ENCODE measurements around the gene GIPC3.
A peak's percentile ranks its signal among the peaks of the same experiment; 100 is the strongest.

The GIPC3 gene

DNA sequence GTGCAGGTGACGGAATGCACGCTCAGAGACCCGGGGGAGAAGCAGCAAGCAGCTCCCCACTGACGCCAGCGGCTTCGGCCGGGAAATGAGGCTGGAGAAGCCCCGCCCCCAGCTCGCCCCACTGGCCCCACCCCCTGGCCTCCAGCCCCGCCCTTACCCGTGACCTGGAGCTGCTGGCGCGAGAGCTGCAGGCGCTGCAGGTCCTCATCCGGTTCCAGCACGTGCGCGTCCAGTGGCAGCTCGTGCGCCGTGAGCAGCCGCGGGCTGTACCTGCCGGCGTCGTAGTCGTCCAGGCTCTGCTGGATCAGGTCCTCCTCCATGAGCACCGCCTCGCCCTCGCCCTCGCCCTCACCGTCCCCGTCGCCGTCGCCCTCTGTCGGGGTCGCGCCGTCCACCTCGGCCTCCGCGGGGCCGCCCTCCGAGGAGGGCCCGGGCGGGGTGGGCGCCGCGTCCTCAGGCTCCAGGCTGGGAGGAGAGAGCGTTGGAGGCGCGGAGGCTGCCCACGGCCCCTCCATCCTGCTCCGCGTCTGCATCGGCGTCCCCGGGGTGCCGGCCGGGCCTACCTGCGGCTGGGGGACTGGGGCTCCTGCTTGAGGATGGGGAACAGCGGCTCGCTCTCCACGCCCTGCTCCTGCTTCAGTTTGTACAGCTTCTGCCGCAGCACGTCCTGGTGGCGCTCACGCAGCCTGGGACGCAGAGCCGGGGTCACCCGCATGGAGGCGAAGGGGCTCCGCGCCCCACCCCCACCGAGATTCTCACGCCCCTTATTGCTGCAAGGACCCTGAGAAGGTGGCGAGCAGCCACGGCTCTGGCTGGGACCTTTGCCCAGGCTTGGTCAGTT is 27.8 kb downstream of the GIPC3 start:
- Histone ChIP-seq H3K27ac (ENCODE audit: poor library complexity, severe bottlenecking) (no peak overlapping the region), H3K27me3 (ENCODE audit: insufficient read depth, poor library complexity, severe bottlenecking) (no peaks in the 10 kb centered on the region), H3K4me3 (ENCODE audit: severe bottlenecking) (no peak overlapping the region), H3K9me3 (ENCODE audit: severe bottlenecking) (no peaks in the 10 kb centered on the region), H3K4me1 (ENCODE audit: insufficient read depth, poor library complexity, severe bottlenecking) (no peaks in the 10 kb centered on the region), H3K36me3 (ENCODE audit: low read depth) (peaks cover 8% of the 10 kb centered on the region)
- DNase-seq (ENCODE audit: low spot score) (peak; percentile 52), ATAC-seq (ENCODE audit: low read depth) (no peak)
- TF ChIP-seq, protein P1, sequence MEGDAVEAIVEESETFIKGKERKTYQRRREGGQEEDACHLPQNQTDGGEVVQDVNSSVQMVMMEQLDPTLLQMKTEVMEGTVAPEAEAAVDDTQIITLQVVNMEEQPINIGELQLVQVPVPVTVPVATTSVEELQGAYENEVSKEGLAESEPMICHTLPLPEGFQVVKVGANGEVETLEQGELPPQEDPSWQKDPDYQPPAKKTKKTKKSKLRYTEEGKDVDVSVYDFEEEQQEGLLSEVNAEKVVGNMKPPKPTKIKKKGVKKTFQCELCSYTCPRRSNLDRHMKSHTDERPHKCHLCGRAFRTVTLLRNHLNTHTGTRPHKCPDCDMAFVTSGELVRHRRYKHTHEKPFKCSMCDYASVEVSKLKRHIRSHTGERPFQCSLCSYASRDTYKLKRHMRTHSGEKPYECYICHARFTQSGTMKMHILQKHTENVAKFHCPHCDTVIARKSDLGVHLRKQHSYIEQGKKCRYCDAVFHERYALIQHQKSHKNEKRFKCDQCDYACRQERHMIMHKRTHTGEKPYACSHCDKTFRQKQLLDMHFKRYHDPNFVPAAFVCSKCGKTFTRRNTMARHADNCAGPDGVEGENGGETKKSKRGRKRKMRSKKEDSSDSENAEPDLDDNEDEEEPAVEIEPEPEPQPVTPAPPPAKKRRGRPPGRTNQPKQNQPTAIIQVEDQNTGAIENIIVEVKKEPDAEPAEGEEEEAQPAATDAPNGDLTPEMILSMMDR (IDR thresholded peaks at IDR 0.05; ENCODE audit: poor library complexity, severe bottlenecking) = no peak

DNA sequence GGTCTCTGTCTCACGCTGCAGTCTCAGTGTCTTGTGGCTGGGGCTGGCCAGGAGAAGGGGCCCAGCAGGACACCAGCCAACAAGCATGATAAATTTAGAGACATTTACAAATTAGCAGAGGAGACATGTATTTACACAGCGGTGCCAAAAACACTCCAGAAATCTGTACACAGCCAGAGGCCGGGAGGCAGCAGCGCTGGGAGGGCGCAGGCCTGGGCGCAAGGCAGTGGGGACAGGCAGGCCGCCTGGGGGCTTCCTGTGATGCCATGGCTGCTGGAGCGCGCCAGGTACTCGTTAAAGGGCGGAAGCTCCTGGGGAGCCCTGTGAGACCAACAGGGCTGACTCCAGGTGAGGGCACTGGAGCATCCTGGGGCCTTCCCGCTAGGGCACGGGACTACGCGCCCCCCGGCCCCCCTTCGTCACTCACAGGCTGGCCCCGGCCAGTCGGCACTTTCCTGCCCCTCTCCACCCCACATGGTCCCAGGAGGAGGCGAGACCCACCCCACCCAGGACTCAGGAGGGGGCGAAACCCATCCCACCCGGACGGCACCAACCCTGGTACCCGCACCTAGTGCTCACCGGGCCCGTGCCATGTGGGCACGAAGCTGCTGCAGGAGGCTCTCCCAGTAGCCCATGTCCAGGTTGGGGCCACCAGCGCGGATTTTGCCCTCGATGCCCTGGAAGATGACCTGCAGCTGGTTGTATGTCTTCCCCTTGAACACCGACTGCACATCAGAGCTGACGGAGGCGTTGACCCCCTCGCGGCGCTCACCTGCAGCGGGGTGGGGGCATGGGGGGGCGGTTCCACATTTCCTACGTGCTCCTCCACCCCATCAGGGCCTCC is 28.8 kb downstream of the GIPC3 start:
- H3K4me3 ChIP-seq (ENCODE audit: severe bottlenecking) = no peak overlapping the region
- H3K9me3 ChIP-seq (ENCODE audit: severe bottlenecking) = no peaks in the 10 kb centered on the region
- H3K27me3 ChIP-seq (ENCODE audit: insufficient read depth, poor library complexity, severe bottlenecking) = no peaks in the 10 kb centered on the region
- no peak overlapping the region for H3K27ac ChIP-seq (ENCODE audit: poor library complexity, severe bottlenecking)
- peaks cover 8% of the 10 kb centered on the region for H3K36me3 ChIP-seq (ENCODE audit: low read depth)
- DNase-seq (ENCODE audit: low spot score) = peak; percentile 56
- TF ChIP-seq, protein P1 (IDR thresholded peaks at IDR 0.05; ENCODE audit: poor library complexity, severe bottlenecking) = no peak
- no peaks in the 10 kb centered on the region for H3K4me1 ChIP-seq (ENCODE audit: insufficient read depth, poor library complexity, severe bottlenecking)
- no peak for ATAC-seq (ENCODE audit: low read depth)

DNA sequence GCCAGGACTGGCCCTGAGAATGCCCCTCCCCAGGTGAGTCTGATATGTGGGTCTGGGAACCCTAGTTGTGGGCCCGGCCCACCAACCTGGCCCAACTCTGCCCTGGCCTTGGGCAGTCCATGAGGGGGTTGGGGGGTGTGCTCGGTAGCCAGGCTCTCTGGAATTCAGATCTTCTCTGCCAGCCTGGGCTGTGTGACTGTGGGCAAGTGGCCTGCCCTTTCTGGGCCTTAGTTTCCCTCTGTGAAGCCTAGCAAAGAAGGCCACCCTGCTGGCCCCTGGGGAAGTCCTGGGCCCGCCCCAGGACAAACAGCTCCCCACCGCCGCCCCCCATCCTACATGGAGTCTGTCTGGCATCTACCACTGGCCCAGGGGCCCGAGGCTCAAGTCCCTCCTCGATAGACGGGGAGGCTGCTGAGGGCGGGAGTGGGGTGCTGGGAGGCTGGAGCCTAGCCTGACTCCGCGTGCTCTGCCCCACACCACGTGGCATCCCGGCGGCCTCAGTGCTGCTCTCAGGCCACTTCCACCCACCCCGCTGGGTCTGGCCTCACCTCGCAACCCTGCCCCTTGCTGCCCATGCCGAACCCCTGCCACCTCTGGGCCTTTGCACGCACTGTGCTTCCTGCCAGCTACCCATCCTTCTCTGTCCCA is 29.7 kb downstream of the GIPC3 start:
- ATAC-seq (ENCODE audit: low read depth) (no peak), DNase-seq (ENCODE audit: low spot score) (peak; percentile 56)
- TF ChIP-seq, protein P1 (IDR thresholded peaks at IDR 0.05; ENCODE audit: poor library complexity, severe bottlenecking) = no peak
- Histone ChIP-seq H3K36me3 (ENCODE audit: low read depth) (peaks cover 8% of the 10 kb centered on the region), H3K4me1 (ENCODE audit: insufficient read depth, poor library complexity, severe bottlenecking) (no peaks in the 10 kb centered on the region), H3K27me3 (ENCODE audit: insufficient read depth, poor library complexity, severe bottlenecking) (no peaks in the 10 kb centered on the region), H3K9me3 (ENCODE audit: severe bottlenecking) (no peaks in the 10 kb centered on the region), H3K4me3 (ENCODE audit: severe bottlenecking) (no peak overlapping the region), H3K27ac (ENCODE audit: poor library complexity, severe bottlenecking) (no peak overlapping the region)

DNA sequence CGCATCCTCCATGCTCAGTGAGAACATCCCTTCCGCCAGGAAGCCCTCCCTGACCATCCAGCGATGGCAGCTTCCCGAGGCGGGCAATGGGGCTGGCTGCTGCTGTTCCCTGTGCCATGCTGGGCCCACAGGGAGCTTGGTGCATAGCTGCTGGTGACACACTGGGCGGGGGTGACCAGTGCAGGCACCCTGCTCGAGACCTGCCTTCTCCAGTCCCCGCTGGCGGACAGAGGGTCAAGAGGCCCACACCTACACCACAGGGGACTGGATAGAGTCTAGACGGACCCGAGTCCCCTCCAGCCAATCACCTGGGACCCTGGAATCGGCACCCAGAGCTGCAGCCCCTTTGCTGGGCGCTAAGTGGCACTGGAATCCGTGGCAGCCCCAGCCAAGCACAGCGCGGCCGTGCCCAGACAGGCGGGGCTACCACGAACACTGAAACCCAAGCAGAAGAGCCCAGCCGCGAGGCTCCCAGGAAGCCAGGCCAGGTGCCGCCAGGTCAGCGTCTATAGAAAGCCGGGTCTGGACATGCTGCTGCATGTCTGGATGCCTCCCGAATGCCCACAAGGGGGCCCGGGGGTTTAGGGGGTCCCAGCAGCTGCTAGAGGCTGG is 30.4 kb downstream of the GIPC3 start:
- Histone ChIP-seq H3K4me1 (ENCODE audit: insufficient read depth, poor library complexity, severe bottlenecking) (no peaks in the 10 kb centered on the region), H3K9me3 (ENCODE audit: severe bottlenecking) (no peaks in the 10 kb centered on the region), H3K4me3 (ENCODE audit: severe bottlenecking) (no peak overlapping the region), H3K36me3 (ENCODE audit: low read depth) (peaks cover 8% of the 10 kb centered on the region), H3K27me3 (ENCODE audit: insufficient read depth, poor library complexity, severe bottlenecking) (no peaks in the 10 kb centered on the region), H3K27ac (ENCODE audit: poor library complexity, severe bottlenecking) (no peak overlapping the region)
- ATAC-seq (ENCODE audit: low read depth) = no peak
- TF ChIP-seq, protein P1 (IDR thresholded peaks at IDR 0.05; ENCODE audit: poor library complexity, severe bottlenecking) = no peak
- DNase-seq (ENCODE audit: low spot score) = peak; percentile 33
